ENCODE data around the gene RNF207. TPM values are rescaled to one million over a fixed set of nuclear protein-coding genes. Genes with fewer than 3 reads are reported as not detected.

Gene RNF207
- total and polyA plus RNA-seq, 2 of the 13 experiments (the other 11 are each of a cell fraction or from before 2014, with no cell fraction given), result 9.8 to 15.9 TPM

DNA sequence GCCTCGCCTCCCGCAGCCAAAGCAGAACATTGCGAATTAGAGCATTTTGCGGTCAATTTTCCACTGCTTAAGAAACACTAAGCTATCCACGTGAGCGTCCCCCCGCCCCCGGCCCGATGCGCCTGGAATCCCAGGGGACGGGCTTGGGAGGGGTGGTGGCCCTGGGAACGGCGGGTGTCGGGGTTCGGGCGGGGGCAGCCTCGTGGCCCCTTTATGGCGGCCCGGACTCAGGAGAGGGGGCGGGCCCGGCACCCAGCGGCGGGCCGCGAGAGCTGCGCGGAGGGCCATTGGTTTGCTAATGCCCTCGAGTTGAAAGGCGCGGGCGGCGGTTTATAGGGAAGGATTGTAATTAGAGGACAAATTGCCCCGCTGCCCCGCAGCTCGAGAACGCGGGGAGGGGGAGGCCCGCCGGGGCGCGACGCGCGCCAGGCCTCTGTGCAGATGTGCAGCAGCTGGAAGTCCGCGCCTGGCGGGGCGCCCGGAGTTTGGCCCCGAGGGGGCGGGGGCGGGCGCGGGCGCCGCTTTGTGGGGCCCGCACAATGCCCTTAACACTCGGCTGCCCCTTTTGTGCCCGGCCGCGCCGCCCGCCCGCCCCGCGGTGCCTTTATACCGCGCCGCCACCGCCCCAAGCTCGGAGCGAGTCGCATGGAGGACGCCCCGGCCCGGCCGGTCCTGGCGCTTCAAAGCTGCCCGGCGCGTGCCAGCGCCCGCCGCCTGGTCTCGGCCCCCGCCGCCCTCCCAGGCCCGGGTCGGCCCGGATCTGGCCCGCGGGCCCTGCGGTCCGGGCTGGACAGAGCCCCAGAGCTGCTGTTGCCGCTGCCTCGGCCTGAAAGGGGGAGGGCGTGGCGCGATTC is 36.2 kb downstream of the RNF207 start (continued):
- TF ChIP-seq TAF15 (IDR thresholded peaks at IDR 0.05; ENCODE audit: low read depth, low read length, poor library complexity, severe bottlenecking), result no peak
- TF ChIP-seq, protein P1, sequence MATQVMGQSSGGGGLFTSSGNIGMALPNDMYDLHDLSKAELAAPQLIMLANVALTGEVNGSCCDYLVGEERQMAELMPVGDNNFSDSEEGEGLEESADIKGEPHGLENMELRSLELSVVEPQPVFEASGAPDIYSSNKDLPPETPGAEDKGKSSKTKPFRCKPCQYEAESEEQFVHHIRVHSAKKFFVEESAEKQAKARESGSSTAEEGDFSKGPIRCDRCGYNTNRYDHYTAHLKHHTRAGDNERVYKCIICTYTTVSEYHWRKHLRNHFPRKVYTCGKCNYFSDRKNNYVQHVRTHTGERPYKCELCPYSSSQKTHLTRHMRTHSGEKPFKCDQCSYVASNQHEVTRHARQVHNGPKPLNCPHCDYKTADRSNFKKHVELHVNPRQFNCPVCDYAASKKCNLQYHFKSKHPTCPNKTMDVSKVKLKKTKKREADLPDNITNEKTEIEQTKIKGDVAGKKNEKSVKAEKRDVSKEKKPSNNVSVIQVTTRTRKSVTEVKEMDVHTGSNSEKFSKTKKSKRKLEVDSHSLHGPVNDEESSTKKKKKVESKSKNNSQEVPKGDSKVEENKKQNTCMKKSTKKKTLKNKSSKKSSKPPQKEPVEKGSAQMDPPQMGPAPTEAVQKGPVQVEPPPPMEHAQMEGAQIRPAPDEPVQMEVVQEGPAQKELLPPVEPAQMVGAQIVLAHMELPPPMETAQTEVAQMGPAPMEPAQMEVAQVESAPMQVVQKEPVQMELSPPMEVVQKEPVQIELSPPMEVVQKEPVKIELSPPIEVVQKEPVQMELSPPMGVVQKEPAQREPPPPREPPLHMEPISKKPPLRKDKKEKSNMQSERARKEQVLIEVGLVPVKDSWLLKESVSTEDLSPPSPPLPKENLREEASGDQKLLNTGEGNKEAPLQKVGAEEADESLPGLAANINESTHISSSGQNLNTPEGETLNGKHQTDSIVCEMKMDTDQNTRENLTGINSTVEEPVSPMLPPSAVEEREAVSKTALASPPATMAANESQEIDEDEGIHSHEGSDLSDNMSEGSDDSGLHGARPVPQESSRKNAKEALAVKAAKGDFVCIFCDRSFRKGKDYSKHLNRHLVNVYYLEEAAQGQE (IDR thresholded peaks at IDR 0.05; ENCODE audit: borderline replicate concordance in 1 of 2, low read depth in 1 of 2, low read length in 2 of 2), result peak; percentile 34 to 55; a peak in 3 of 4 replicates
- TF ChIP-seq, protein P2, sequence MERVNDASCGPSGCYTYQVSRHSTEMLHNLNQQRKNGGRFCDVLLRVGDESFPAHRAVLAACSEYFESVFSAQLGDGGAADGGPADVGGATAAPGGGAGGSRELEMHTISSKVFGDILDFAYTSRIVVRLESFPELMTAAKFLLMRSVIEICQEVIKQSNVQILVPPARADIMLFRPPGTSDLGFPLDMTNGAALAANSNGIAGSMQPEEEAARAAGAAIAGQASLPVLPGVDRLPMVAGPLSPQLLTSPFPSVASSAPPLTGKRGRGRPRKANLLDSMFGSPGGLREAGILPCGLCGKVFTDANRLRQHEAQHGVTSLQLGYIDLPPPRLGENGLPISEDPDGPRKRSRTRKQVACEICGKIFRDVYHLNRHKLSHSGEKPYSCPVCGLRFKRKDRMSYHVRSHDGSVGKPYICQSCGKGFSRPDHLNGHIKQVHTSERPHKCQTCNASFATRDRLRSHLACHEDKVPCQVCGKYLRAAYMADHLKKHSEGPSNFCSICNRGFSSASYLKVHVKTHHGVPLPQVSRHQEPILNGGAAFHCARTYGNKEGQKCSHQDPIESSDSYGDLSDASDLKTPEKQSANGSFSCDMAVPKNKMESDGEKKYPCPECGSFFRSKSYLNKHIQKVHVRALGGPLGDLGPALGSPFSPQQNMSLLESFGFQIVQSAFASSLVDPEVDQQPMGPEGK (CRISPR knock-in tag; IDR thresholded peaks at IDR 0.05), result 0 out of 2 replicates have a peak, but pooled peaks have one; percentile 6
- TF ChIP-seq ZNF883 (CRISPR knock-in tag; IDR thresholded peaks at IDR 0.05; ENCODE audit: not compliant biosample characterization), result no peak
- no peak for TF ChIP-seq PCBP2 (optimal IDR thresholded peaks at IDR 0.05; ENCODE audit: low read depth, low read length, poor library complexity, severe bottlenecking)
- no peak for TF ChIP-seq SOX13 (IDR thresholded peaks at IDR 0.05)
- 0 out of 4 replicates have a peak, but pooled peaks of 1 of the 2 experiments have one; percentile 32 for TF ChIP-seq SOX13 (CRISPR knock-in tag; conservative IDR thresholded peaks at IDR 0.05 in 1 of 2, IDR thresholded peaks at IDR 0.05 in 1 of 2)
